Calu3 (cell line): ENCODE data around the gene TXNDC17. TPM values are rescaled to one million over a fixed set of nuclear protein-coding genes. Genes with fewer than 3 reads are reported as not detected.
"Not testable (repeated sequence)": the region's sequence is repeated elsewhere in the genome, so short reads cannot be mapped to it uniquely, and the experiment has no call there.

ENCODE experiments used
- BruUV-seq: library from RNA; stranded (reverse); fragments of 400-500 nt; replicated peaks from 2 replicates; lab custom pipeline; 2021; lab: Mats Ljungman, UMichigan
- CTCF ChIA-PET: fragments of 300-600 bp; sonication (Branson Sonifier 250); formaldehyde crosslinking; loops from one replicate; lab custom pipeline; 2022; ENCODE audit warnings: antibody characterized with exemption; lab: Charles Lee
- DNase-seq: peaks from one replicate; pipeline ENCODE4 v3.0.0; 2022
- H3K27ac Mint-ChIP-seq: one replicate; pipeline ENCODE4 v1.8.0; 2022; ENCODE audit warnings: mixed read lengths; ENCODE audit not compliant: unreplicated experiment
- H3K27me3 Mint-ChIP-seq: one replicate; pipeline ENCODE4 v1.8.0; 2022; ENCODE audit warnings: mixed read lengths; ENCODE audit not compliant: unreplicated experiment
- H3K36me3 Mint-ChIP-seq: one replicate; pipeline ENCODE4 v1.8.0; 2022; ENCODE audit warnings: mild to moderate bottlenecking, moderate library complexity, mixed read lengths; ENCODE audit not compliant: insufficient read depth, unreplicated experiment
- H3K4me1 Mint-ChIP-seq: one replicate; pipeline ENCODE4 v1.8.0; 2022; ENCODE audit warnings: mild to moderate bottlenecking, low read depth, mixed read lengths; ENCODE audit not compliant: unreplicated experiment
- H3K4me3 Mint-ChIP-seq: one replicate; pipeline ENCODE4 v1.8.0; 2022; ENCODE audit warnings: mild to moderate bottlenecking, low read depth, moderate library complexity, mixed read lengths; ENCODE audit not compliant: unreplicated experiment
- H3K9me3 Mint-ChIP-seq: one replicate; pipeline ENCODE4 v1.8.0; 2022; ENCODE audit warnings: low read depth, mixed read lengths; ENCODE audit not compliant: unreplicated experiment
- intact Hi-C: fragments of 100-400 bp; cut with micrococcal nuclease; formaldehyde crosslinking; loops from one replicate; pipeline ENCODE4 v1.10.0; 2022; ENCODE audit not compliant: unreplicated experiment
- microRNA-seq: library from miRNA; unstranded; fragments of <30 nt; microRNA quantifications from one replicate; pipeline ENCODE4 v1.2.0, GENCODE V29; 2022
- total RNA-seq: library from RNA; stranded (reverse); gene quantifications from 2 replicates; pipeline ENCODE4 v1.2.3, GENCODE V29; 2022
- TF ChIP-seq, protein P1 (sequence below): fragments of 200-600 bp; IDR thresholded peaks from one replicate; pipeline ENCODE4 v1.8.0; 2022; ENCODE audit warnings: antibody characterized with exemption; ENCODE audit not compliant: unreplicated experiment

The TXNDC17 gene
- total RNA-seq, 1 experiment from 2014 or later, result 105 TPM

DNA sequence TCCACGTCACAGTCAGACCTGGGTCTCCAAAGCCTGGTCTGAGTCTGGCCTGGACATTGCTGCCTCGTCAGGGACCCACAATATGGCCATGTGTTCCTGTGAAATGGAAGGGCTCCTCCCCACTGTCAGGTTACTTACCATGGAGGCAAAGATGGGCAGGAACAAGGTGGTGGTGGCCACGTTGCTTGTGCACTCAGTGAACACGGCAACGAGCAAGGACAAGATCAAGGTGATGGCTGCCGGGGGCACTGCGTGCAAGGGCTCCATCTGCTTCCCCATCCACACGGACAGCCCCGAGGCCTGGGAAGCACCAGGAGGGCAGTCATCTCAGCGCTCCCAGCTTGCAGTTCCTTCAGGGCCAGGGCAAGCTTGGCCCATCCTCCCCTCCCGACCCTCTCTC lies 49.8 kb downstream of the TXNDC17 start:
- Mint-ChIP-seq H3K9me3 (peaks cover 2% of the 10 kb centered on the region), H3K27me3 (peaks cover 50% of the 10 kb centered on the region), H3K36me3 (no peaks in the 10 kb centered on the region), H3K4me1 (no peaks in the 10 kb centered on the region), H3K27ac (no peak overlapping the region), H3K4me3 (no peak overlapping the region)
- no peak for DNase-seq
- BruUV-seq, result no TSS peak
- intact Hi-C loops, result no loop called here
- CTCF ChIA-PET, result no interaction called here
- TF ChIP-seq, protein P1, sequence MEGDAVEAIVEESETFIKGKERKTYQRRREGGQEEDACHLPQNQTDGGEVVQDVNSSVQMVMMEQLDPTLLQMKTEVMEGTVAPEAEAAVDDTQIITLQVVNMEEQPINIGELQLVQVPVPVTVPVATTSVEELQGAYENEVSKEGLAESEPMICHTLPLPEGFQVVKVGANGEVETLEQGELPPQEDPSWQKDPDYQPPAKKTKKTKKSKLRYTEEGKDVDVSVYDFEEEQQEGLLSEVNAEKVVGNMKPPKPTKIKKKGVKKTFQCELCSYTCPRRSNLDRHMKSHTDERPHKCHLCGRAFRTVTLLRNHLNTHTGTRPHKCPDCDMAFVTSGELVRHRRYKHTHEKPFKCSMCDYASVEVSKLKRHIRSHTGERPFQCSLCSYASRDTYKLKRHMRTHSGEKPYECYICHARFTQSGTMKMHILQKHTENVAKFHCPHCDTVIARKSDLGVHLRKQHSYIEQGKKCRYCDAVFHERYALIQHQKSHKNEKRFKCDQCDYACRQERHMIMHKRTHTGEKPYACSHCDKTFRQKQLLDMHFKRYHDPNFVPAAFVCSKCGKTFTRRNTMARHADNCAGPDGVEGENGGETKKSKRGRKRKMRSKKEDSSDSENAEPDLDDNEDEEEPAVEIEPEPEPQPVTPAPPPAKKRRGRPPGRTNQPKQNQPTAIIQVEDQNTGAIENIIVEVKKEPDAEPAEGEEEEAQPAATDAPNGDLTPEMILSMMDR, result no peak

DNA sequence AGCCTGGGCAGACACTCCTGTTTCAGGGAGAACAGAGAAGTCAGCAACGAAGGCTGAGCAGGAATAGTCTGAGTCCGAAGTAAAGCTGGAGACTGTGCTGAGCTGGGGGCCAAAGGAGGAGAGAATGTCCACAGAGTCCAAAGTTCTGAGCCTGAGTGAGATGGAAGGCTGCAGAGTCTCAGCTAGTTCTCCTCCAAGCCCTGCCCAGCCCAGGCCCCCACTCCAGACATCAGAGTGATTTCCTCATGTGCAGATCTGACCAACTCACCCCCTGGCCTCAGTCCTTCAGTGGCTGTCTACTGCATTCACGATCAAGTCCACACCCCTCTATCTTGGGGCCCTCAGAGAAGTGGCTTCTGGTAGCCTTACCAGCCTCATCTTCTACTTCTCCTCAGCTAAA lies 50.7 kb downstream of the TXNDC17 start:
- no peaks in the 10 kb centered on the region for H3K36me3 Mint-ChIP-seq
- H3K9me3 Mint-ChIP-seq, result no peaks in the 10 kb centered on the region
- no TSS peak for BruUV-seq
- TF ChIP-seq, protein P1, result no peak
- CTCF ChIA-PET, result interaction anchor here (0.6 kb wide), 1 partner anchor 136 kb away, joined by 7 read pairs; no protein-coding TSS in a partner anchor
- H3K4me3 Mint-ChIP-seq, result no peak overlapping the region
- intact Hi-C loops, result no loop called here
- peaks cover 41% of the 10 kb centered on the region for H3K27me3 Mint-ChIP-seq
- DNase-seq, result no peak
- no peak overlapping the region for H3K27ac Mint-ChIP-seq
- no peaks in the 10 kb centered on the region for H3K4me1 Mint-ChIP-seq

DNA sequence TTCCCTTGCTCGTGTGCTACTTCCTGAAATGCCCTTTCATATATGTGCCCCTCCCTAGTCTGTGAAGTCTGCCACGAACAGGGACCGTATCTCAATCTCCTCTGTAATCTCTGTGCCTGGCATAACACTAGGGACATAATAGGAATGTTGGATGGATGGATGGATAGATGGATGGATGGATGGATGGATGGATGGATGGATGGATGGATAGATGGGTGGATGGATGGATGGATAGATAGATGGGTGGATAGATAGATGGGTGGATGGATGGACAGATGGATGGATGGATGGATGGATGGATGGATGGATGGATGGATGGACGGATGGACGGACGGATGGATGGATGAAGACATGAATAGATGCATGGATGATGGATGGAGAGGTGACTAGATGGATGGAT lies 51.1 kb downstream of the TXNDC17 start:
- intact Hi-C loops, BruUV-seq, H3K4me1 Mint-ChIP-seq, H3K27ac Mint-ChIP-seq, H3K36me3 Mint-ChIP-seq, H3K4me3 Mint-ChIP-seq, H3K9me3 Mint-ChIP-seq, DNase-seq: not testable (repeated sequence)
- CTCF ChIA-PET, result interaction anchor here (0.6 kb wide), 1 partner anchor 137 kb away, joined by 7 read pairs; no protein-coding TSS in a partner anchor
- H3K27me3 Mint-ChIP-seq, result peaks cover 37% of the 10 kb centered on the region

Small RNA genes within 50 kb of the gene (microRNA-seq; reads per million reads assigned to microRNA genes)
- gene MIR4520-1, result not detected
- not detected for gene MIR4520-2

Other genes with a start within 250 kb of the TXNDC17 start
- gene AIPL1, start 205.9 kb upstream of the TXNDC17 start, total RNA-seq, result not detected in 2 replicates
- 24.3 and 28.3 TPM in 2 replicates for gene PIMREG, start 196.6 kb upstream of the TXNDC17 start, total RNA-seq
- gene PITPNM3, start 84.5 kb upstream of the TXNDC17 start, total RNA-seq, result 10.3 and 10.7 TPM in 2 replicates
- 19.8 and 25.9 TPM in 2 replicates for gene KIAA0753, start 349 bp upstream of the TXNDC17 start, total RNA-seq
- 15.1 and 19.9 TPM in 2 replicates for gene MED31, start 10.5 kb downstream of the TXNDC17 start, total RNA-seq
- 1.8 and 3.1 TPM in 2 replicates for gene C17orf100, start 10.7 kb downstream of the TXNDC17 start, total RNA-seq
- 0.71 and 3.1 TPM in 2 replicates for gene SLC13A5, start 72.3 kb downstream of the TXNDC17 start, total RNA-seq
- 57.1 and 168 TPM in 2 replicates for gene XAF1, start 115.0 kb downstream of the TXNDC17 start, total RNA-seq
- gene FBXO39, start 135.2 kb downstream of the TXNDC17 start, total RNA-seq, result 0.59 and 1.5 TPM in 2 replicates
- not detected in 2 replicates for gene TEKT1, start 190.7 kb downstream of the TXNDC17 start, total RNA-seq